Pons (tissue), 1 donor: ENCODE measurements around the gene CFAP161.
"Not testable (repeated sequence)": the region's sequence is repeated elsewhere in the genome, so short reads cannot be mapped to it uniquely, and the experiment has no call there.

ENCODE experiments used
- DNase-seq: peaks from one replicate; pipeline ENCODE4 v3.0.0-alpha.2; 2016; ENCODE audit warnings: low spot score

The CFAP161 gene

GRCh38 chr15:81157939-81158223, 23.8 kb downstream of the CFAP161 start:
- DNase-seq: no peak

- DNase-seq: not testable (repeated sequence)
Measured at GRCh38 chr15:81158561-81158960, 24.5 kb downstream of the CFAP161 start.

GRCh38 chr15:81160312-81161159, 26.5 kb downstream of the CFAP161 start:
- peak; percentile 24 for DNase-seq

- no peak for DNase-seq
Measured at GRCh38 chr15:81161160-81161673, 27.1 kb downstream of the CFAP161 start.

GRCh38 chr15:81161851-81162250, 27.8 kb downstream of the CFAP161 start:
- DNase-seq: no peak

- DNase-seq: no peak
Measured at GRCh38 chr15:81163961-81164800, 30.1 kb downstream of the CFAP161 start.

GRCh38 chr15:81165535-81165934, 31.5 kb downstream of the CFAP161 start:
- DNase-seq: no peak

GRCh38 chr15:81166636-81167305, 32.7 kb downstream of the CFAP161 start:
- DNase-seq: no peak

- no peak for DNase-seq
Measured at GRCh38 chr15:81168131-81168526, 34.1 kb downstream of the CFAP161 start.

- no peak for DNase-seq
Measured at GRCh38 chr15:81168644-81169043, 34.6 kb downstream of the CFAP161 start.

GRCh38 chr15:81170511-81170910, 36.4 kb downstream of the CFAP161 start:
- no peak for DNase-seq

- no peak for DNase-seq
Measured at GRCh38 chr15:81171286-81171685, 37.2 kb downstream of the CFAP161 start.

GRCh38 chr15:81174125-81174791, 40.2 kb downstream of the CFAP161 start:
- no peak for DNase-seq

- DNase-seq: no peak
Measured at GRCh38 chr15:81174792-81175327, 40.8 kb downstream of the CFAP161 start.

- DNase-seq: no peak
Measured at GRCh38 chr15:81175496-81175895, 41.4 kb downstream of the CFAP161 start.

GRCh38 chr15:81176291-81176893, 42.3 kb downstream of the CFAP161 start:
- no peak for DNase-seq

GRCh38 chr15:81178365-81178764, 44.3 kb downstream of the CFAP161 start:
- DNase-seq: no peak

- no peak for DNase-seq
Measured at GRCh38 chr15:81181220-81181619, 47.1 kb downstream of the CFAP161 start.

GRCh38 chr15:81182031-81182755, 48.1 kb downstream of the CFAP161 start:
- peak; percentile 77 for DNase-seq

- no peak for DNase-seq
Measured at GRCh38 chr15:81182756-81183438, 48.8 kb downstream of the CFAP161 start.
